Amniotic epithelial cell (primary cell): Measurements from ENCODE around the gene UBA5.

Source experiments
- DNase-seq: peaks from one replicate; pipeline ENCODE4 v3.0.0-alpha.2; 2010; ENCODE audit warnings: low read depth

UBA5 gene

DNA sequence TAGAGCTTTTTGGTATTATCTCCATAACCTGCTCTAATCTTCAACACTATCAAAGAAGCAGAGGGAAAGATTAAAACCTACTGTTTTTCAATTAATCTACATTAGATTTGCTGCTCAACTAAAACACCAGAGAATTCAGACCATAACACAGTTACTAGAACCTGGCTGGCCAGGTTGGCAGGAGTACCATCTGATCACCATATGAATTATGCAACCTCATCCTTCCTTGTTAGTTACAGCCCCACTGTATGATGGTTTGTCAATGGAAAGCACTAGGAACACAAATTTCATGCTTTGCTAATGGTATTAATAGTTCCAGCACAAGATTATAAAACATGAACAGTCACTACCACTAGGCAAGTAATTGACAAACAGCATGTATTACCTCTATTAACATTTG is 56.2 kb downstream of the UBA5 start:
- DNase-seq, result no peak

DNA sequence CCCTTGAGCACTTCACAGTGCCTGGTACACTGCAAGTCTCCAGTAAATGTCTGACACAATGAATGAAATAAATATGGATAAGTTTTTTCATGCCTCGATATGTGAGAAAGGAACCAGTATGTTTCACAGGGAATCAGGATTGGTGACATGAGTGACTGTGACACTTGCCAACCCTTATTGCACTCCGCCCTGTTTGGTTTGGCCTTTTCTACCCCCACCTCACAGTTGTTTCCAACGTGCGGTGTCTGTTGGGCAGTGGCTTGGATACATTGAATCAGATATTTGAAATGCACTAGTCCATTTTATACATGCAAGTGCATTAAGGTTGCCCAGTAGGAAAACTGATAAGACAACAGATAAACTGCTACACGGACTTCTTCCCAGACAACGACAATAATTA is 60.1 kb downstream of the UBA5 start:
- DNase-seq, result no peak

DNA sequence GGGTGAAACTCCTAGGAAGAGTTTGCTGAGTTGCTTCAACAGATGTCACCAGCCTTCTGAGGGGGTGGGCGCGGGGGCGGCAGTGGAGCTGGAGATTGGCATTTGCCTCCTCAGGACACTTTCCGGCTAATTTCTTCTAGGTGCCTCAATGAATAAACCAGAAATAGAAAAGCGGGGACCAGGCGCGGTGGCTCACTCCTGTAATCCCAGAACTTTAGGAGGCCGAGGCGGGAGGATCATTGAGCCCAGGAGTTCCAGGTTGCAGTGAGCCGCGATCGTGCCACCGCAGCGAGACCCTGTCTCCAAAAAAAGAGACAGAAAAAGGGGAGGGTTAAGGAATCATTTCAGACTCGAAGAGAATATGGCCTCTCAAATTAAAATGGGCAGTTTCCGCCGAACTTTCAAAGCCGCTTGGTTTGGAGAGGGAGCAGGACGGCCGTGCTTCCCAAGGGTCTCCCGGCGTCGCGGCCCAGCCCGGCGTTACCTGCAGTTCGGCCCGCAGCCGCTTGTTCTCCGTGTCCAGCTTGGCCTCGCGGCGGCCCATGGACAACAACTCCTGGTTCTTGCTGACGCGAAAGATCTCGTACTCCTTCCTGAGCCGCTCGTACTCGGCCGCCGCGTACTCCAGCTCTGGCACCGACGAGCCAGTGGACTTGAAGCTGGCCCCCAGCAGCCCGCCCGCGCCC is 61.5 kb downstream of the UBA5 start:
- peak; percentile 66 for DNase-seq

DNA sequence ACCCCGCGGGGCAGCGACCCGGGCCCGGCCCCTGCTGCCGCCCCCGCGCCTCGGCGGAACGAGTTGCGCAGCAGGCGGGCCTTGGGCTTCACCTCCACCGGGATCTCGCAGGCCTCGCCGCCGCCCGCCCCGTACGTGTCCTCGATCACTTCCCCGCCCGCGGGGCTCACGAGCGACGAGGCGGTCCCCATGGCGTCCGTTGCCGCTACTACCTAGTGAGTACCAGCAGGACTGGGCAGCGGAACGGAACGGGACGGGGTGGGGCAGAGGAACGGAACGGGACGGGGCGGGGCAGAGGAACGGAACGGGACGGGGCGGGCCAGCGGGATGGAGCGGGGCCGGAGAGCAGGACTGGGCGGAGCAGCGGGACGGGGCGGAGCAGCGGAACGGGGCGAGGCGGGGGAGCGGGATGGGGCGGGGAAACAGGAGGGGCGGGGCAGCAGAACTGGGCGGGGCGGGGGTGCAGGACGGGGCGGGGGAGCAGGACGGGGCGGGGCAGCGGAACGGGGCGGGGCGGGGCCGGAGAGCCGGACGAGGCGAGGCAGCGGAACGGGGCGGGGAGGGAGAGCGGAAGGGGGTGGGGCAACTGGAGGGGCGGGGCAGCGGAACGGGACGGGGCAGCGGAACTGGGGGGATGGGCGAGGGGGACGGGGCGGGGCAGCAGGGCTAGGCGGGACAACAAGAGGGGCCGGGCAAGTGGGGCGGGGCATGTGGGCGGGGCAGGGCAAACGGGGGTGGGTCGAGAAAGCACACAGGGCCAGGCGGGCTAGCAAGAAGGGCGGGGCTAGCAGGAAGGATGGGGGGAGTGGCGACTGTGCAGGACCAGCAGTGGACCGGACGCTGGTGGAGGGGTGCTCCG is 62.3 kb downstream of the UBA5 start, which contains the start of gene NPHP3:
NPHP3 (minus strand) TSS at position 245 of the 859 bp plus-strand sequence; CDS start at position 191, 54 bp downstream.
- peak; percentile 94 for DNase-seq

DNA sequence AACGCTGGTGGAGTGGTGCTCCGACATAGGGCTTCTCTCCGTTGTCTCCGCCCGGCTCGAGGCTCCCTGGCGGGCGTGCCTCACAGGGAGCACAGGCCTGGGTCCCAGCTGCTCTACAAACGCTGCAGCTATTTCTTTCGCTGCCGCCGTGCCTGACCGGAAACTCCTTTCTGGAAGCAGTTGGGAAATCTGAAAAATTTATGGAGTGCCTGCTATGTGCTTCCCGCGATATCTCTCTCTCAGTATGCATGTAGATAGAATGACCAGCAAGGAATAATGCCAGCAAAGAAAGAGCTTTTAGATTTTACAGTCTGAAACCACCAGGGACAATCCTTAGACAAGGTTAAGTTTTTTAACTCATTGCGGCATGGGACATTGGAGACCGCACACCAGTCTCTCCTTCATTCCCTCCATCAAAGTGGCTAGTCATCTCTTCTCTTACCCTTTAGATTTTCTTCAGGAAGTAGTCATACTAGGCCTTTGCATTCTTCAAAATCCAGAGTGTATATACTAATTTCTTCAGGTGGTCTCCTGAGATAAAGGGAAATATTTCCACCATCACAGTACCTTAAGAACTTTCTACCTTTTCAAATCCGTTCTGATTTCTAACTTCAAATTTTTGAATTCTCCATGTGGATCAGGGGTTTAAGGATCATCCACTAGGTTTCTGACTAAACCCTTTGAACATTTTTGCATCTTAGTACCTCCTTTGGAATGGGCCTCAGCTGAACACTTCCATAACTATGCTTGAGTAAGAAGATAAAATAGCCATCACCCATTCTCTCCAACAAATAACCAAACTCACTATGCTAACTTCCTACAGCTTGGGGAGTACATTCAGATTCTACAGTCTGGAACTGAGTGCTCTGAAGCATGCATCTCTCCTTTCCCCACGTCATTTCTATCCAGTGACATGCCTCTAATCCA is 63.2 kb downstream of the UBA5 start:
- peak; percentile 88 for DNase-seq

DNA sequence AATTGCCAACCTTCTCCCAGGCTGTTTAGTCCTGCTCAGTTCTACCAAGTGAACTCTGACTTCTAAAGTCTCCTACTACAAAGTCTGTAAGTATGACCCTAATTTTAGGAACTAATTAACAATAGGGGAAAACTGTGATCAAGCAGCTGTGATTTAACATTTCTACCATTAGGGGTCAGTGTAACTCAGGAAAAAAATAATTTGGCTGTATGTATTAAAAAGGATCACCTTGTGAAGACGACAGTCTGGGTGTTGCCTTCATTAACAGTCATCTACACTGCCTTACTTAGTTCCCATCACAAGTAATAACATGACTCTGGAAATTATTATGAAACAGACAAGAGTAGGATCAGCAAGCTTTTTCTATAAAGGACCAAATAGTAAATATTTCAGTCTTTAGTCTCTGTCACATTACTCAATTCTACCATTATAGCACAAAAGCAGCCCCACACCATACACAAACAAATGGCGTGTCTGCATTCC is 66.3 kb downstream of the UBA5 start:
- peak; percentile 21 for DNase-seq
